ENCODE data around the gene ZNF672.

DNA sequence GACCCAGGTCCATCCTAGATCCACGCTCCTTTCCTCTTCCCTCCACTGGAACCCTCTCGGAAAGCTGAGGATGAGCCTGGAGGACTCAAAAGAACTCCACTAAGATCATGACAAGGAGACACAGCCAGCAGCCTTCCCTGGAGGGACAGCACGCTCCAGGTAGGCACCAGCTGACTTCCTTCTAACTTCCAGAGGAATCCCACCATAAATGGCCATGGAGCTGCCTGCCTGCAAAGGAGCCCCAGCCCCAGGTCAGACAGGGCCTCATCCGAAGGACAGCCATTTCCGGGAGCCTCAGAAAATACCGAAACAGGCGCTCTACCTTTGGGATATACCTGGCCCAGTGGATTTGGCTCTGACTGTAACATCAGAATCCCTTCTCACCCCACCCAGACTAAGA lies 16.4 kb upstream of the ZNF672 start:
- TF ChIP-seq POLR2A (IDR thresholded peaks at IDR 0.05) = no peak
- TF ChIP-seq, protein P1, sequence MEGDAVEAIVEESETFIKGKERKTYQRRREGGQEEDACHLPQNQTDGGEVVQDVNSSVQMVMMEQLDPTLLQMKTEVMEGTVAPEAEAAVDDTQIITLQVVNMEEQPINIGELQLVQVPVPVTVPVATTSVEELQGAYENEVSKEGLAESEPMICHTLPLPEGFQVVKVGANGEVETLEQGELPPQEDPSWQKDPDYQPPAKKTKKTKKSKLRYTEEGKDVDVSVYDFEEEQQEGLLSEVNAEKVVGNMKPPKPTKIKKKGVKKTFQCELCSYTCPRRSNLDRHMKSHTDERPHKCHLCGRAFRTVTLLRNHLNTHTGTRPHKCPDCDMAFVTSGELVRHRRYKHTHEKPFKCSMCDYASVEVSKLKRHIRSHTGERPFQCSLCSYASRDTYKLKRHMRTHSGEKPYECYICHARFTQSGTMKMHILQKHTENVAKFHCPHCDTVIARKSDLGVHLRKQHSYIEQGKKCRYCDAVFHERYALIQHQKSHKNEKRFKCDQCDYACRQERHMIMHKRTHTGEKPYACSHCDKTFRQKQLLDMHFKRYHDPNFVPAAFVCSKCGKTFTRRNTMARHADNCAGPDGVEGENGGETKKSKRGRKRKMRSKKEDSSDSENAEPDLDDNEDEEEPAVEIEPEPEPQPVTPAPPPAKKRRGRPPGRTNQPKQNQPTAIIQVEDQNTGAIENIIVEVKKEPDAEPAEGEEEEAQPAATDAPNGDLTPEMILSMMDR (IDR thresholded peaks at IDR 0.05) = no peak
- no peak for TF ChIP-seq EP300 (IDR thresholded peaks at IDR 0.05)
